ENCODE results near the gene VPS37B. TPM values are rescaled to one million over a fixed set of nuclear protein-coding genes. Genes with fewer than 3 reads are reported as not detected.

VPS37B gene
- total RNA-seq, 1 experiment from 2014 or later: 28.9 TPM

Other genes starting within 250 kb of the VPS37B start
- gene HCAR2, start 192.8 kb downstream of the VPS37B start, total RNA-seq (2014; rRNA removed; shearing (Covaris generic)): not detected in 2 replicates
- gene HCAR3, start 179.3 kb downstream of the VPS37B start, total RNA-seq (2014; rRNA removed; shearing (Covaris generic)): not detected in 2 replicates
- gene HCAR1, start 165.3 kb downstream of the VPS37B start, total RNA-seq (2014; rRNA removed; shearing (Covaris generic)): not detected in 2 replicates
- 29.9 and 48.6 TPM in 2 replicates for gene DENR, start 143.3 kb downstream of the VPS37B start, total RNA-seq (2014; rRNA removed; shearing (Covaris generic))
- 0.02 and 0.27 TPM in 2 replicates for gene CCDC62, start 121.6 kb downstream of the VPS37B start, total RNA-seq (2014; rRNA removed; shearing (Covaris generic))
- gene HIP1R, start 60.7 kb downstream of the VPS37B start, total RNA-seq (2014; rRNA removed; shearing (Covaris generic)): 18.3 and 23.5 TPM in 2 replicates
- gene ABCB9, start 70.3 kb upstream of the VPS37B start, total RNA-seq (2014; rRNA removed; shearing (Covaris generic)): 5.8 and 9.6 TPM in 2 replicates
- 13.0 and 17.2 TPM in 2 replicates for gene OGFOD2, start 79.1 kb upstream of the VPS37B start, total RNA-seq (2014; rRNA removed; shearing (Covaris generic))
- 99.5 and 197 TPM in 2 replicates for gene ARL6IP4, start 84.6 kb upstream of the VPS37B start, total RNA-seq (2014; rRNA removed; shearing (Covaris generic))

Measured in M059J (cell line).